DND-41 (cell line): ENCODE results near the gene KCNAB2.

Experiments
- ATAC-seq: fragments of 200-7000 bp; cut with Tn5 transposase; 3 replicates; pipeline ENCODE4 v1.9.1; 2021; ENCODE audit warnings: low read depth; ENCODE audit not compliant: insufficient read depth
- DNase-seq: peaks from one replicate; pipeline ENCODE4 v3.0.0-alpha.2; 2020
- H2AFZ ChIP-seq: 2 replicates; pipeline ENCODE4 v1.6.0; 2012; ENCODE audit warnings: low read depth, low read length
- H3K27ac ChIP-seq: 2 replicates; pipeline ENCODE4 v1.5.1; 2012; ENCODE audit warnings: low read length, inconsistent platforms
- H3K27me3 ChIP-seq: fragments of 200-600 bp; sonication (generic); 2 replicates; pipeline ENCODE4 v1.6.0; 2012; ENCODE audit warnings: low read length, mild to moderate bottlenecking, inconsistent platforms; ENCODE audit not compliant: insufficient read depth, poor library complexity
- H3K36me3 ChIP-seq: 2 replicates; pipeline ENCODE4 v1.5.1; 2012; ENCODE audit warnings: low read length, inconsistent platforms; ENCODE audit not compliant: insufficient read depth
- H3K4me1 ChIP-seq: 2 replicates; pipeline ENCODE4 v1.5.1; 2012; ENCODE audit warnings: mild to moderate bottlenecking, low read length; ENCODE audit not compliant: insufficient read depth
- H3K4me2 ChIP-seq: 2 replicates; pipeline ENCODE4 v1.6.0; 2012; ENCODE audit warnings: mild to moderate bottlenecking, moderate library complexity, low read length, inconsistent platforms; ENCODE audit not compliant: insufficient read depth
- H3K4me3 ChIP-seq, 2 experiments: fragments of 200-600 bp in 1 of 2; shearing (Covaris generic) in 1 of 2; 2 replicates each; pipeline ENCODE4 v1.5.1; 2012 to 2016; ENCODE audit warnings: inconsistent platforms in 2 of 2, low read length in 2 of 2, mild to moderate bottlenecking in 2 of 2, low read depth in 1 of 2, moderate library complexity in 1 of 2
- H3K79me2 ChIP-seq: 2 replicates; pipeline ENCODE4 v1.6.0; 2012; ENCODE audit warnings: low read length, inconsistent platforms; ENCODE audit not compliant: insufficient read depth
- H3K9ac ChIP-seq: 2 replicates; pipeline ENCODE4 v1.6.0; 2012; ENCODE audit warnings: low read depth, mild to moderate bottlenecking, inconsistent platforms, low read length, moderate library complexity
- H3K9me3 ChIP-seq: 2 replicates; pipeline ENCODE4 v1.5.1; 2012; ENCODE audit warnings: low read length, moderate library complexity, mild to moderate bottlenecking, inconsistent platforms; ENCODE audit not compliant: insufficient read depth, severe bottlenecking
- H4K20me1 ChIP-seq: 2 replicates; pipeline ENCODE4 v1.6.0; 2012; ENCODE audit warnings: low read length; ENCODE audit not compliant: insufficient read depth
- CTCF ChIP-seq: IDR thresholded peaks from 2 replicates; pipeline ENCODE4 v1.5.1; 2012; ENCODE audit warnings: borderline replicate concordance, low read length, moderate library complexity, mild to moderate bottlenecking; ENCODE audit not compliant: poor library complexity, severe bottlenecking; ENCODE audit errors: extremely low read depth
- EZH2 ChIP-seq: IDR thresholded peaks from 3 replicates; pipeline ENCODE4 v1.6.1; 2012; ENCODE audit warnings: borderline replicate concordance, low read depth, mild to moderate bottlenecking, moderate library complexity, low read length, inconsistent platforms; ENCODE audit not compliant: severe bottlenecking

KCNAB2 gene

GRCh38 chr1:6117064-6117463, 71.4 kb downstream of the KCNAB2 start:
- no peak overlapping the region for H3K4me2 ChIP-seq
- DNase-seq (no peak), ATAC-seq (no peak)
- H4K20me1 ChIP-seq, result no peaks in the 10 kb centered on the region
- no peak for TF ChIP-seq CTCF
- no peak for TF ChIP-seq EZH2
- H3K27ac ChIP-seq, result no peak overlapping the region
- H3K4me1 ChIP-seq, result no peaks in the 10 kb centered on the region
- H3K4me3 ChIP-seq, result no peak overlapping the region
- H3K36me3 ChIP-seq, result no peaks in the 10 kb centered on the region
- H2AFZ ChIP-seq, result no peak overlapping the region
- no peaks in the 10 kb centered on the region for H3K27me3 ChIP-seq
- no peaks in the 10 kb centered on the region for H3K79me2 ChIP-seq
- H3K9me3 ChIP-seq, result no peaks in the 10 kb centered on the region
- H3K9ac ChIP-seq, result no peak overlapping the region

GRCh38 chr1:6117624-6118023, 71.9 kb downstream of the KCNAB2 start:
- Histone ChIP-seq H3K36me3 (no peaks in the 10 kb centered on the region), H3K4me1 (no peaks in the 10 kb centered on the region), H3K9ac (no peak overlapping the region), H3K27me3 (no peaks in the 10 kb centered on the region), H3K79me2 (no peaks in the 10 kb centered on the region), H3K4me2 (no peak overlapping the region), H3K4me3 (no peak overlapping the region), H3K27ac (no peak overlapping the region), H2AFZ (no peak overlapping the region), H3K9me3 (no peaks in the 10 kb centered on the region), H4K20me1 (no peaks in the 10 kb centered on the region)
- TF ChIP-seq CTCF, result no peak
- TF ChIP-seq EZH2, result no peak
- ATAC-seq (no peak), DNase-seq (no peak)

- no peaks in the 10 kb centered on the region for H3K27me3 ChIP-seq
- TF ChIP-seq CTCF, result no peak
- TF ChIP-seq EZH2, result no peak
- no peak for DNase-seq
Observed at GRCh38 chr1:6118415-6118814, 72.7 kb downstream of the KCNAB2 start.

GRCh38 chr1:6121021-6121421, 75.3 kb downstream of the KCNAB2 start:
- TF ChIP-seq EZH2, result no peak
- TF ChIP-seq CTCF, result no peak
- Histone ChIP-seq H3K9ac (no peak overlapping the region), H3K9me3 (no peaks in the 10 kb centered on the region), H3K79me2 (no peaks in the 10 kb centered on the region), H3K4me1 (no peaks in the 10 kb centered on the region), H3K4me3 (no peak overlapping the region), H3K27me3 (no peaks in the 10 kb centered on the region), H2AFZ (no peak overlapping the region), H3K4me2 (no peak overlapping the region), H4K20me1 (no peaks in the 10 kb centered on the region), H3K27ac (no peak overlapping the region), H3K36me3 (no peaks in the 10 kb centered on the region)
- ATAC-seq (no peak), DNase-seq (no peak)

More at GRCh38 chr1:6118415-6118814, 72.7 kb downstream of the KCNAB2 start:
- no peak overlapping the region for H3K4me2 ChIP-seq
- no peak overlapping the region for H2AFZ ChIP-seq
- H4K20me1 ChIP-seq, result no peaks in the 10 kb centered on the region
- no peaks in the 10 kb centered on the region for H3K36me3 ChIP-seq
- H3K9me3 ChIP-seq, result no peaks in the 10 kb centered on the region
- no peak overlapping the region for H3K9ac ChIP-seq
- no peaks in the 10 kb centered on the region for H3K79me2 ChIP-seq
- H3K4me1 ChIP-seq, result no peaks in the 10 kb centered on the region
- ATAC-seq, result no peak
- H3K27ac ChIP-seq, result no peak overlapping the region
- H3K4me3 ChIP-seq, result no peak overlapping the region
